PC-9 (cell line): ENCODE data around the gene TAS2R20.

Experiments used
- CTCF ChIP-seq: fragments of 200-600 bp; sonication (generic); conservative IDR thresholded peaks from 2 replicates; pipeline ENCODE4 v1.6.1; 2017; ENCODE audit warnings: mixed run types, antibody characterized with exemption, mild to moderate bottlenecking, moderate library complexity
- EZH2 ChIP-seq: fragments of 200-600 bp; sonication (generic); IDR thresholded peaks from 2 replicates; pipeline ENCODE4 v1.8.0; 2017; ENCODE audit warnings: antibody characterized with exemption, low read depth

- TF ChIP-seq CTCF (no peak), EZH2 (no peak)
Observed at GRCh38 chr12:10965476-10965875, 32.6 kb downstream of the TAS2R20 start.
